HL-60 (cell line): ENCODE measurements around the gene AAMP.
A peak's percentile ranks its signal among the peaks of the same experiment; 100 is the strongest.

Experiments used
- DNase-seq, 2 experiments: peaks; one replicate each; pipeline ENCODE4 v3.0.0-alpha.2; 2010 to 2020; ENCODE audit warnings: low read depth in 1 of 2, low spot score in 1 of 2
- H3K27ac ChIP-seq: fragments of 250-450 bp; sonication (Bioruptor Pico); replicated peaks from 2 replicates; pipeline ENCODE4 v1.5.1; 2020; ENCODE audit warnings: mild to moderate bottlenecking, moderate library complexity
- H3K27me3 ChIP-seq: fragments of 250-450 bp; sonication (Bioruptor Pico); 2 replicates; pipeline ENCODE4 v1.5.1; 2021; ENCODE audit warnings: mild to moderate bottlenecking, moderate library complexity; ENCODE audit not compliant: insufficient read depth, poor library complexity, severe bottlenecking
- H3K4me3 ChIP-seq: replicated peaks from 2 replicates; pipeline ENCODE4 v1.5.1; 2011; ENCODE audit warnings: mild to moderate bottlenecking, control low read depth, low read length; ENCODE audit not compliant: insufficient read depth
- GABPA ChIP-seq: IDR thresholded peaks from 2 replicates; pipeline ENCODE4 v1.6.1; 2012; ENCODE audit warnings: low read depth
- POLR2AphosphoS5 ChIP-seq: IDR thresholded peaks from 2 replicates; pipeline ENCODE4 v1.6.1; 2012; ENCODE audit warnings: low read depth
- SPI1 ChIP-seq: IDR thresholded peaks from 2 replicates; pipeline ENCODE4 v1.6.1; 2012; ENCODE audit warnings: low read depth, mild to moderate bottlenecking, borderline replicate concordance
- long read RNA-seq: library from polyadenylated mRNA; unstranded; transcript quantifications from one replicate; pipeline ENCODE4 v2.0.0, GENCODE V29; 2020
- TF ChIP-seq, protein P1 (sequence below): IDR thresholded peaks from one replicate; pipeline ENCODE4 v1.5.1; 2011; ENCODE audit warnings: low read length, control low read depth, inconsistent platforms; ENCODE audit not compliant: insufficient read depth
- TF ChIP-seq, protein P2 (sequence below): IDR thresholded peaks from 2 replicates; pipeline ENCODE4 v1.6.1; 2012; ENCODE audit warnings: low read depth; ENCODE audit not compliant: insufficient replicate concordance

AAMP gene, protein sequence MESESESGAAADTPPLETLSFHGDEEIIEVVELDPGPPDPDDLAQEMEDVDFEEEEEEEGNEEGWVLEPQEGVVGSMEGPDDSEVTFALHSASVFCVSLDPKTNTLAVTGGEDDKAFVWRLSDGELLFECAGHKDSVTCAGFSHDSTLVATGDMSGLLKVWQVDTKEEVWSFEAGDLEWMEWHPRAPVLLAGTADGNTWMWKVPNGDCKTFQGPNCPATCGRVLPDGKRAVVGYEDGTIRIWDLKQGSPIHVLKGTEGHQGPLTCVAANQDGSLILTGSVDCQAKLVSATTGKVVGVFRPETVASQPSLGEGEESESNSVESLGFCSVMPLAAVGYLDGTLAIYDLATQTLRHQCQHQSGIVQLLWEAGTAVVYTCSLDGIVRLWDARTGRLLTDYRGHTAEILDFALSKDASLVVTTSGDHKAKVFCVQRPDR
- long read RNA-seq, transcript AAMP-204 (11 exons, 1,804 nt): minor isoform, 98 of 1,221 reads
- long read RNA-seq, transcript AAMP-202 (10 exons, 1,761 nt): minor isoform, 22 of 1,221 reads
- long read RNA-seq, transcript AAMP-201 (11 exons, 1,886 nt): major isoform, 1,015 of 1,221 reads
- long read RNA-seq, transcript AAMP-209 (10 exons, 1,833 nt): minor isoform, 12 of 1,221 reads
- long read RNA-seq, partial matches to known transcripts: 5 of 1,221 reads
- long read RNA-seq, other reads (novel, unspliced or antisense): 64 of 1,221 reads

DNA sequence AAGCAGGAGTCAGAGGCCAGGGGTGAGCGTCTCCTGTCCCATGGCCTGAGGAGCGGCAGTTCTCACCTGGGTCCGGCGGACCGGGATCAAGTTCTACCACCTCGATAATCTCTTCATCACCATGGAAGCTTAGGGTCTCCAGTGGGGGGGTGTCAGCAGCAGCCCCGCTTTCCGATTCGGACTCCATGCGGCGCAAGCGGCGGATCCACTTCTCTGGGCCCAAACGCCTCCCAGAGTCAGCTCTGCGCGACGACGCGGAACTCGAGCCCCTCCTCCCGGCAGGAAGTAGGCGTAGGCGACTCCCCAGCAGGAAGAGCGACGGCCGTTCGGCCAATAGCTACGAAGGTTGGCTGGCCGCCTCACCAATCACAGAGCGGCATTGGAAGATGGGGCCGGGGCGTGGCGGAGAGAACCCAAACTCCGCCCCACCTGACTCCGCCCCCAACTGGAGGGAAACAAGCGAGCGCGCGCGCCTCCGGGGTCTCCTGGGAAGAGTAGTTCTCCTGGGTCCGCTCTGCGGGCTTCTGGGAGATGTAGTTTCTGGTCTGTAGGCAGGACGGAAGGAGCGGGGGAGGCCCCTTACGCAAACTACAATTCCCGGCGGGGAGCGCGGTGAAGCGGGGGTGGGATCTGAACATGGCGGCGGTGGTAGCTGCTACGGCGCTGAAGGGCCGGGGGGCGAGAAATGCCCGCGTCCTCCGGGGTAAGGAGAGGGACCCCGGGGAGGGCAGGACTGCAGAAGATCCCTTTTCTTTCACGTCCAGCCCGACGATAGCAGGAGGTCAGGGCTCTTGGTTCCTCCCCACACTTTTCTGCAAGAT, at the start of gene AAMP, which contains the start of gene PNKD:
Gene AAMP, minus strand, starts transcription at position 238 of the 821 bp plus-strand sequence. Its CDS starts 51 bp downstream, at position 187.
Gene PNKD, plus strand, starts transcription at position 620 of the 821 bp plus-strand sequence. Its CDS starts 17 bp downstream, at position 637.
- H3K4me3 ChIP-seq: peak within 1 kb of the TSS; percentile 98
- peak within 1 kb of the TSS; percentile 67 for H3K27ac ChIP-seq
- peak; percentile 97 to 100 for DNase-seq
- peak; percentile 70 for TF ChIP-seq POLR2AphosphoS5
- peak; percentile 40; the same call in 1 of the 2 replicates for TF ChIP-seq SPI1
- TF ChIP-seq, protein P1, sequence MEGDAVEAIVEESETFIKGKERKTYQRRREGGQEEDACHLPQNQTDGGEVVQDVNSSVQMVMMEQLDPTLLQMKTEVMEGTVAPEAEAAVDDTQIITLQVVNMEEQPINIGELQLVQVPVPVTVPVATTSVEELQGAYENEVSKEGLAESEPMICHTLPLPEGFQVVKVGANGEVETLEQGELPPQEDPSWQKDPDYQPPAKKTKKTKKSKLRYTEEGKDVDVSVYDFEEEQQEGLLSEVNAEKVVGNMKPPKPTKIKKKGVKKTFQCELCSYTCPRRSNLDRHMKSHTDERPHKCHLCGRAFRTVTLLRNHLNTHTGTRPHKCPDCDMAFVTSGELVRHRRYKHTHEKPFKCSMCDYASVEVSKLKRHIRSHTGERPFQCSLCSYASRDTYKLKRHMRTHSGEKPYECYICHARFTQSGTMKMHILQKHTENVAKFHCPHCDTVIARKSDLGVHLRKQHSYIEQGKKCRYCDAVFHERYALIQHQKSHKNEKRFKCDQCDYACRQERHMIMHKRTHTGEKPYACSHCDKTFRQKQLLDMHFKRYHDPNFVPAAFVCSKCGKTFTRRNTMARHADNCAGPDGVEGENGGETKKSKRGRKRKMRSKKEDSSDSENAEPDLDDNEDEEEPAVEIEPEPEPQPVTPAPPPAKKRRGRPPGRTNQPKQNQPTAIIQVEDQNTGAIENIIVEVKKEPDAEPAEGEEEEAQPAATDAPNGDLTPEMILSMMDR: no peak
- TF ChIP-seq GABPA: peak; percentile 78
- no peaks in the 10 kb centered on the region for H3K27me3 ChIP-seq

DNA sequence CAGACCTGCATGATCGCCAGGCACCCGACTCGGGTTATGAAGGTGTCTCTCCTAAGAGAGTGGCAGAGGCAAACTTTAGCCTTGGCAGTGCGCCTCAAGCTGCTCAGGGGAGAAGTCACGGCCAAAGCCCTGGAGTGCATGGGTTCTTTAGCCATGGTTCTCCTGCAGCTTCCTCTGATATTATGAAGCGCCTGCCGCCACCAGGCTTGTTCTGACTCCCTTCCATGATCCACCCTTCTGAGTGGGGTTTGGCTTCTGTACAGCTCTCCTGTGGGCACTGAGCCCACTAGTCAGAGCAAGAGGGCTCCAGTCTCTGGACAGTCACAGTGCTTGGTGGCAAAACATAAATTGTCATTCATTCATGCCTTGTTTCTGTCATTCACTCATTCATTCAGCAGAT, 48.3 kb upstream of the AAMP start:
- no peak for DNase-seq
- TF ChIP-seq, protein P2, sequence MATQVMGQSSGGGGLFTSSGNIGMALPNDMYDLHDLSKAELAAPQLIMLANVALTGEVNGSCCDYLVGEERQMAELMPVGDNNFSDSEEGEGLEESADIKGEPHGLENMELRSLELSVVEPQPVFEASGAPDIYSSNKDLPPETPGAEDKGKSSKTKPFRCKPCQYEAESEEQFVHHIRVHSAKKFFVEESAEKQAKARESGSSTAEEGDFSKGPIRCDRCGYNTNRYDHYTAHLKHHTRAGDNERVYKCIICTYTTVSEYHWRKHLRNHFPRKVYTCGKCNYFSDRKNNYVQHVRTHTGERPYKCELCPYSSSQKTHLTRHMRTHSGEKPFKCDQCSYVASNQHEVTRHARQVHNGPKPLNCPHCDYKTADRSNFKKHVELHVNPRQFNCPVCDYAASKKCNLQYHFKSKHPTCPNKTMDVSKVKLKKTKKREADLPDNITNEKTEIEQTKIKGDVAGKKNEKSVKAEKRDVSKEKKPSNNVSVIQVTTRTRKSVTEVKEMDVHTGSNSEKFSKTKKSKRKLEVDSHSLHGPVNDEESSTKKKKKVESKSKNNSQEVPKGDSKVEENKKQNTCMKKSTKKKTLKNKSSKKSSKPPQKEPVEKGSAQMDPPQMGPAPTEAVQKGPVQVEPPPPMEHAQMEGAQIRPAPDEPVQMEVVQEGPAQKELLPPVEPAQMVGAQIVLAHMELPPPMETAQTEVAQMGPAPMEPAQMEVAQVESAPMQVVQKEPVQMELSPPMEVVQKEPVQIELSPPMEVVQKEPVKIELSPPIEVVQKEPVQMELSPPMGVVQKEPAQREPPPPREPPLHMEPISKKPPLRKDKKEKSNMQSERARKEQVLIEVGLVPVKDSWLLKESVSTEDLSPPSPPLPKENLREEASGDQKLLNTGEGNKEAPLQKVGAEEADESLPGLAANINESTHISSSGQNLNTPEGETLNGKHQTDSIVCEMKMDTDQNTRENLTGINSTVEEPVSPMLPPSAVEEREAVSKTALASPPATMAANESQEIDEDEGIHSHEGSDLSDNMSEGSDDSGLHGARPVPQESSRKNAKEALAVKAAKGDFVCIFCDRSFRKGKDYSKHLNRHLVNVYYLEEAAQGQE: no peak
- TF ChIP-seq, protein P1: no peak
- no peak for TF ChIP-seq GABPA
- no peak for TF ChIP-seq POLR2AphosphoS5
- TF ChIP-seq SPI1: no peak
- Histone ChIP-seq H3K27me3 (no peaks in the 10 kb centered on the region), H3K4me3 (no peak overlapping the region), H3K27ac (no peak overlapping the region)

DNA sequence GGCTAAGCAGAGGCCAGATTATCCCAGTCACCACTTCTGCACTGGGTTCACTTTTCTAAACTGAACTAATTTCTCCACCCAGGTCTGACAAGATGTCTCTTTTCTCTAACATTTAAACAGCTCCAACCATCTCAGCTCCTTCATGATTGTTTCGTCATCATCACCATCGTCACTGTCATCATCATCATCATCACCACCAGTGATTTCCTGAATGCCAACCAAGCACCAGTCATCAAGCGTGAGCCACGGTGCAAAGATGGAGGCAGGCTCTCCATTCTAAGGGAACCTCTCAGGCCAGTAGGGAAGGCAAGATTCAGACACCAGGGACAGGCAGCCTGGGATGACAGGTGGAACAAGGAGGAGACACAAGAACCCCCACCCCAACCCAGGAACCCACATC, 47.9 kb upstream of the AAMP start:
- H3K4me3 ChIP-seq: no peak overlapping the region
- no peaks in the 10 kb centered on the region for H3K27me3 ChIP-seq
- TF ChIP-seq SPI1 (no peak), GABPA (no peak), POLR2AphosphoS5 (no peak)
- TF ChIP-seq, protein P2: no peak
- TF ChIP-seq, protein P1: no peak
- peak overlapping the region; percentile 86 for H3K27ac ChIP-seq
- DNase-seq: no peak
